ENCODE data around the gene PPP1R1C.

PPP1R1C gene

GRCh38 chr2:181985632-181986205 is at the start of gene PPP1R1C:
PPP1R1C (plus strand) TSS chr2:181985853; CDS start chr2:181986111, 258 bp downstream.
- H3K9me3 ChIP-seq (ENCODE audit: insufficient read depth, low read length) = no peaks in the 10 kb centered on the region
- no peaks in the 10 kb centered on the region for H4K20me1 ChIP-seq (ENCODE audit: low read depth, low read length)
- no peaks in the 10 kb centered on the region for H3K79me2 ChIP-seq (ENCODE audit: insufficient read depth, low read length)
- no peak within 1 kb of the TSS for H3K4me3 ChIP-seq (ENCODE audit: insufficient read depth, low read length, poor library complexity, severe bottlenecking)
- TF ChIP-seq CTCF (IDR thresholded peaks at IDR 0.05; ENCODE audit: insufficient read depth, low read length, poor library complexity, severe bottlenecking) (no peak), EZH2phosphoT487 (conservative IDR thresholded peaks at IDR 0.05; ENCODE audit: low read length) (no peak)
- H2AFZ ChIP-seq (ENCODE audit: low read depth, low read length, severe bottlenecking) = no peak within 1 kb of the TSS
- no peak within 1 kb of the TSS for H3K27ac ChIP-seq (ENCODE audit: low read depth, low read length)
- H3F3A ChIP-seq (ENCODE audit: insufficient read depth) = no peaks in the 10 kb centered on the region
- H3K27me3 ChIP-seq (ENCODE audit: low read length) = no peaks in the 10 kb centered on the region
- no peak within 1 kb of the TSS for H3K4me2 ChIP-seq (ENCODE audit: low read depth, low read length, poor library complexity, severe bottlenecking)
- no peak within 1 kb of the TSS for H3K9ac ChIP-seq (ENCODE audit: low read length)
- no peaks in the 10 kb centered on the region for H3K9me2 ChIP-seq (replicated peaks; ENCODE audit: insufficient read depth, low read length)
- H3K36me3 ChIP-seq (ENCODE audit: low read length) = no peaks in the 10 kb centered on the region

GRCh38 chr2:181937473-181937872 is 48.2 kb upstream of the PPP1R1C start:
- Histone ChIP-seq H3K27me3 (ENCODE audit: low read length) (no peaks in the 10 kb centered on the region), H3K9me2 (replicated peaks; ENCODE audit: insufficient read depth, low read length) (no peaks in the 10 kb centered on the region), H4K20me1 (ENCODE audit: low read depth, low read length) (no peaks in the 10 kb centered on the region; the same call in 1 of the 2 replicates), H3K4me3 (ENCODE audit: insufficient read depth, low read length, poor library complexity, severe bottlenecking) (no peak overlapping the region), H3F3A (ENCODE audit: insufficient read depth) (no peaks in the 10 kb centered on the region), H3K27ac (ENCODE audit: low read depth, low read length) (no peak overlapping the region), H2AFZ (ENCODE audit: low read depth, low read length, severe bottlenecking) (no peak overlapping the region), H3K79me2 (ENCODE audit: insufficient read depth, low read length) (no peaks in the 10 kb centered on the region), H3K36me3 (ENCODE audit: low read length) (no peaks in the 10 kb centered on the region), H3K9ac (ENCODE audit: low read length) (no peak overlapping the region), H3K4me2 (ENCODE audit: low read depth, low read length, poor library complexity, severe bottlenecking) (no peak overlapping the region), H3K9me3 (ENCODE audit: insufficient read depth, low read length) (no peaks in the 10 kb centered on the region)
- TF ChIP-seq EZH2phosphoT487 (conservative IDR thresholded peaks at IDR 0.05; ENCODE audit: low read length) (no peak), CTCF (IDR thresholded peaks at IDR 0.05; ENCODE audit: insufficient read depth, low read length, poor library complexity, severe bottlenecking) (no peak)

- no peak overlapping the region for H3K4me2 ChIP-seq (ENCODE audit: low read depth, low read length, poor library complexity, severe bottlenecking)
- no peaks in the 10 kb centered on the region for H3K9me3 ChIP-seq (ENCODE audit: insufficient read depth, low read length)
- H3K9ac ChIP-seq (ENCODE audit: low read length) = no peak overlapping the region
Observed at GRCh38 chr2:181943411-181944124, 42.1 kb upstream of the PPP1R1C start.

More at GRCh38 chr2:181943411-181944124, 42.1 kb upstream of the PPP1R1C start:
- TF ChIP-seq EZH2phosphoT487 (conservative IDR thresholded peaks at IDR 0.05; ENCODE audit: low read length) = no peak
- no peak for TF ChIP-seq CTCF (IDR thresholded peaks at IDR 0.05; ENCODE audit: insufficient read depth, low read length, poor library complexity, severe bottlenecking)
- H2AFZ ChIP-seq (ENCODE audit: low read depth, low read length, severe bottlenecking) = no peak overlapping the region
- no peaks in the 10 kb centered on the region for H3F3A ChIP-seq (ENCODE audit: insufficient read depth)
- H3K9me2 ChIP-seq (replicated peaks; ENCODE audit: insufficient read depth, low read length) = no peaks in the 10 kb centered on the region
- no peaks in the 10 kb centered on the region for H3K36me3 ChIP-seq (ENCODE audit: low read length)
- no peak overlapping the region for H3K27ac ChIP-seq (ENCODE audit: low read depth, low read length)
- H4K20me1 ChIP-seq (ENCODE audit: low read depth, low read length) = no peaks in the 10 kb centered on the region
- H3K27me3 ChIP-seq (ENCODE audit: low read length) = no peaks in the 10 kb centered on the region
- H3K4me3 ChIP-seq (ENCODE audit: insufficient read depth, low read length, poor library complexity, severe bottlenecking) = no peak overlapping the region
- H3K79me2 ChIP-seq (ENCODE audit: insufficient read depth, low read length) = no peaks in the 10 kb centered on the region
